Liver (tissue), 9 donors: Measurements from ENCODE around the gene IGSF6. TPM values are rescaled to one million over a fixed set of nuclear protein-coding genes. Genes with fewer than 3 reads are reported as not detected.

Source experiments
- DNase-seq: peaks from one replicate; pipeline ENCODE4 v3.0.0-alpha.2; 2017; ENCODE audit warnings: low spot score
- H3K27ac ChIP-seq, 2 donors: one replicate each; pipeline ENCODE4 v1.7.0; 2013; ENCODE audit warnings: inconsistent platforms in 2 of 2, low read length in 2 of 2, control low read depth in 1 of 2, low read depth in 1 of 2, mild to moderate bottlenecking in 1 of 2
- H3K27me3 ChIP-seq, 4 donors: one replicate each; pipeline versions ENCODE4 v1.6.1 to v1.7.0; 2013; ENCODE audit warnings: low read length in 3 of 4, inconsistent platforms in 1 of 4, mild to moderate bottlenecking in 1 of 4, moderate library complexity in 1 of 4; ENCODE audit not compliant: control insufficient read depth in 4 of 4, insufficient read depth in 4 of 4
- H3K36me3 ChIP-seq, 4 donors: one replicate each; pipeline versions ENCODE4 v1.6.1 to v1.7.0; 2013; ENCODE audit warnings: low read length in 3 of 4, mild to moderate bottlenecking in 3 of 4, low read depth in 1 of 4, moderate library complexity in 1 of 4; ENCODE audit not compliant: control insufficient read depth in 4 of 4, insufficient read depth in 3 of 4
- H3K4me1 ChIP-seq, 4 donors: one replicate each; pipeline versions ENCODE4 v1.6.1 to v1.7.0; 2013; ENCODE audit warnings: low read length in 3 of 4, mild to moderate bottlenecking in 3 of 4, moderate library complexity in 1 of 4; ENCODE audit not compliant: control insufficient read depth in 4 of 4, insufficient read depth in 4 of 4
- H3K4me3 ChIP-seq, 3 donors: one replicate each; pipeline versions ENCODE4 v1.6.1 to v1.7.0; 2013; ENCODE audit warnings: low read length in 3 of 3, control low read depth in 1 of 3, low read depth in 1 of 3, mild to moderate bottlenecking in 1 of 3
- H3K9ac ChIP-seq, 2 donors: one replicate each; pipeline ENCODE4 v1.7.0; 2013; ENCODE audit warnings: low read length in 2 of 2, mild to moderate bottlenecking in 2 of 2, moderate library complexity in 2 of 2, control low read depth in 1 of 2, low read depth in 1 of 2
- H3K9me3 ChIP-seq, 4 donors: one replicate each; pipeline versions ENCODE4 v1.6.1 to v1.7.0; 2013; ENCODE audit warnings: low read length in 3 of 4; ENCODE audit not compliant: control insufficient read depth in 4 of 4
- ATF3 ChIP-seq: IDR thresholded peaks from 2 replicates; pipeline ENCODE4 v1.6.1; 2016; ENCODE audit warnings: antibody characterized with exemption
- CTCF ChIP-seq: fragments of 150-350 bp; IDR thresholded peaks from 2 replicates; pipeline ENCODE4 v1.5.1; 2017; ENCODE audit warnings: improper control_type of control experiment, low read depth, low read length; ENCODE audit not compliant: missing input control
- EGR1 ChIP-seq, 2 donors: IDR thresholded peaks; 2 replicates each; pipeline ENCODE4 v1.6.1; 2016 to 2018; ENCODE audit warnings: antibody characterized with exemption in 2 of 2, low read depth in 2 of 2
- FOXA1 ChIP-seq: IDR thresholded peaks from 2 replicates; pipeline ENCODE4 v1.6.1; 2016; ENCODE audit warnings: antibody characterized with exemption
- FOXA2 ChIP-seq: IDR thresholded peaks from 2 replicates; pipeline ENCODE4 v1.6.1; 2016; ENCODE audit warnings: antibody characterized with exemption
- GABPA ChIP-seq, 2 donors: IDR thresholded peaks in 1 of 2; conservative IDR thresholded peaks in 1 of 2; 2 replicates each; pipeline ENCODE4 v1.6.1; 2016; ENCODE audit warnings: antibody characterized with exemption in 2 of 2, mild to moderate bottlenecking in 1 of 2, moderate library complexity in 1 of 2
- HNF4A ChIP-seq, 2 donors: conservative IDR thresholded peaks; 2 replicates each; pipeline ENCODE4 v1.6.1; 2016; ENCODE audit warnings: antibody characterized with exemption in 2 of 2, mild to moderate bottlenecking in 2 of 2
- HNF4G ChIP-seq: IDR thresholded peaks from 2 replicates; pipeline ENCODE4 v1.6.1; 2016; ENCODE audit warnings: antibody characterized with exemption
- JUND ChIP-seq, 2 donors: IDR thresholded peaks; 2 replicates each; pipeline ENCODE4 v1.6.1; 2016; ENCODE audit warnings: antibody characterized with exemption in 2 of 2
- MAX ChIP-seq: IDR thresholded peaks from 2 replicates; pipeline ENCODE4 v1.6.1; 2016; ENCODE audit warnings: antibody characterized with exemption
- NR2F2 ChIP-seq: IDR thresholded peaks from 2 replicates; pipeline ENCODE4 v1.6.1; 2016; ENCODE audit warnings: antibody characterized with exemption
- RAD21 ChIP-seq, 2 donors: IDR thresholded peaks; 2 replicates each; pipeline ENCODE4 v1.6.1; 2016; ENCODE audit warnings: antibody characterized with exemption in 2 of 2, mild to moderate bottlenecking in 2 of 2
- RXRA ChIP-seq, 2 donors: IDR thresholded peaks; 2 replicates each; pipeline ENCODE4 v1.6.1; 2017 to 2018; ENCODE audit warnings: antibody characterized with exemption in 2 of 2, mild to moderate bottlenecking in 1 of 2
- SP1 ChIP-seq: IDR thresholded peaks from 2 replicates; pipeline ENCODE4 v1.6.1; 2018; ENCODE audit warnings: antibody characterized with exemption, mild to moderate bottlenecking
- TAF1 ChIP-seq: conservative IDR thresholded peaks from 2 replicates; pipeline ENCODE4 v1.6.1; 2016; ENCODE audit warnings: antibody characterized with exemption, mild to moderate bottlenecking
- YY1 ChIP-seq: IDR thresholded peaks from 2 replicates; pipeline ENCODE4 v1.6.1; 2016; ENCODE audit warnings: antibody characterized with exemption, mild to moderate bottlenecking
- WGBS: extraction: QIAGEN DNeasy Blood & Tissue Kit; methylation state at CpG from one replicate; pipeline ENCODE4 v1.1.7; 2013; 5-methylcytosine and 5-hydroxymethylcytosine counted together
- polyA plus RNA-seq, 2 donors: library from polyadenylated mRNA; stranded (reverse) in 1 of 2; unstranded in 1 of 2; fragments of 200-250 nt in 1 of 2; fragments of >200 nt in 1 of 2; fragmentation: Nextera tagmentation in 1 of 2; extraction: Ambion mirVana in 1 of 2; gene quantifications; one replicate each; pipeline versions ENCODE4 v1.2.1 to v1.2.3, GENCODE V29; 2013 to 2015
- total RNA-seq, 2 donors: library from RNA; depleted of rRNA; stranded (reverse); fragments of >200 nt; gene quantifications; one replicate each; pipeline ENCODE4 v1.2.3, GENCODE V29; 2014
- donor health status: healthy.
- donor health status: healthy.
- donor health status: healthy.
- donor health status: healthy.
- donor health status: healthy.

The IGSF6 gene
- total and polyA plus RNA-seq, 4 donors = 2.6 to 27.3 (median 5.4) TPM

GRCh38 chr16:21593530-21594289 lies 58.7 kb downstream of the IGSF6 start (continued):
- TF ChIP-seq CTCF (no peak), HNF4A (conservative IDR thresholded peaks at IDR 0.05) (no peak)

GRCh38 chr16:21592191-21592590 lies 60.2 kb downstream of the IGSF6 start:
- no peak overlapping the region for H3K4me3 ChIP-seq
- H3K4me1 ChIP-seq = no peaks in the 10 kb centered on the region
- no peaks in the 10 kb centered on the region for H3K27me3 ChIP-seq
- H3K27ac ChIP-seq = no peak overlapping the region
- no peak overlapping the region for H3K9ac ChIP-seq
- TF ChIP-seq TAF1 = no peak
- no peak for TF ChIP-seq SP1
- TF ChIP-seq YY1 = no peak
- 88% methylated on average over 9 of the region's 9 CpGs for WGBS
- no peak for DNase-seq
- H3K36me3 ChIP-seq = no peaks in the 10 kb centered on the region
- no peaks in the 10 kb centered on the region for H3K9me3 ChIP-seq

GRCh38 chr16:21590796-21591195 lies 61.6 kb downstream of the IGSF6 start:
- H3K27ac ChIP-seq = no peak overlapping the region
- 57% methylated on average over 2 of the region's 2 CpGs for WGBS
- TF ChIP-seq GABPA (IDR thresholded peaks at IDR 0.05 in 1 of 2, conservative IDR thresholded peaks at IDR 0.05 in 1 of 2) (no peak), RXRA (IDR thresholded peaks at IDR 0.05) (no peak), FOXA2 (no peak), EGR1 (IDR thresholded peaks at IDR 0.05; ENCODE audit: low read depth in 2 of 2) (no peak), HNF4G (no peak), JUND (IDR thresholded peaks at IDR 0.05) (no peak), YY1 (no peak), FOXA1 (no peak), SP1 (no peak)
- no peaks in the 10 kb centered on the region for H3K9me3 ChIP-seq
- H3K4me3 ChIP-seq = no peak overlapping the region
- no peaks in the 10 kb centered on the region for H3K36me3 ChIP-seq
- no peak for DNase-seq
- H3K4me1 ChIP-seq = no peaks in the 10 kb centered on the region
- no peaks in the 10 kb centered on the region for H3K27me3 ChIP-seq
- no peak overlapping the region for H3K9ac ChIP-seq

GRCh38 chr16:21590287-21590686 lies 62.1 kb downstream of the IGSF6 start:
- Histone ChIP-seq H3K27me3 (no peaks in the 10 kb centered on the region), H3K27ac (no peak overlapping the region), H3K4me1 (no peaks in the 10 kb centered on the region), H3K9ac (no peak overlapping the region), H3K9me3 (no peaks in the 10 kb centered on the region), H3K36me3 (no peaks in the 10 kb centered on the region), H3K4me3 (no peak overlapping the region)
- WGBS = 82% methylated on average over 2 of the region's 2 CpGs
- no peak for DNase-seq
- no peak for TF ChIP-seq NR2F2
- no peak for TF ChIP-seq HNF4G
- no peak for TF ChIP-seq MAX
- TF ChIP-seq RAD21 (IDR thresholded peaks at IDR 0.05) = no peak
- TF ChIP-seq YY1 = no peak
- TF ChIP-seq RXRA (IDR thresholded peaks at IDR 0.05) = no peak
- no peak for TF ChIP-seq ATF3
- no peak for TF ChIP-seq GABPA (IDR thresholded peaks at IDR 0.05 in 1 of 2, conservative IDR thresholded peaks at IDR 0.05 in 1 of 2)
- TF ChIP-seq CTCF = no peak
- TF ChIP-seq SP1 = no peak
